ENCODE measurements around the gene TFIP11. TPM values are rescaled to one million over a fixed set of nuclear protein-coding genes. Genes with fewer than 3 reads are reported as not detected.

Gene TFIP11
- total and polyA plus RNA-seq, 2 of the 13 experiments (the other 11 are each of a cell fraction or from before 2014, with no cell fraction given): 15.4 to 22.8 TPM

- TF ChIP-seq DMTF1 (CRISPR knock-in tag; IDR thresholded peaks at IDR 0.05): no peak
- TF ChIP-seq, protein P1, sequence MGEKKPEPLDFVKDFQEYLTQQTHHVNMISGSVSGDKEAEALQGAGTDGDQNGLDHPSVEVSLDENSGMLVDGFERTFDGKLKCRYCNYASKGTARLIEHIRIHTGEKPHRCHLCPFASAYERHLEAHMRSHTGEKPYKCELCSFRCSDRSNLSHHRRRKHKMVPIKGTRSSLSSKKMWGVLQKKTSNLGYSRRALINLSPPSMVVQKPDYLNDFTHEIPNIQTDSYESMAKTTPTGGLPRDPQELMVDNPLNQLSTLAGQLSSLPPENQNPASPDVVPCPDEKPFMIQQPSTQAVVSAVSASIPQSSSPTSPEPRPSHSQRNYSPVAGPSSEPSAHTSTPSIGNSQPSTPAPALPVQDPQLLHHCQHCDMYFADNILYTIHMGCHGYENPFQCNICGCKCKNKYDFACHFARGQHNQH (CRISPR knock-in tag; IDR thresholded peaks at IDR 0.05): peak; percentile 87
- TF ChIP-seq MED8 (CRISPR knock-in tag; IDR thresholded peaks at IDR 0.05; ENCODE audit: insufficient replicate concordance): no peak
- 0 out of 2 replicates have a peak, but pooled peaks have one; percentile 83 for TF ChIP-seq ZNF850 (CRISPR knock-in tag; conservative IDR thresholded peaks at IDR 0.05)
- TF ChIP-seq ZNF761 (CRISPR knock-in tag; conservative IDR thresholded peaks at IDR 0.05): 0 out of 2 replicates have a peak, but pooled peaks have one; percentile 68
- no peak for TF ChIP-seq ZNF550 (CRISPR knock-in tag; IDR thresholded peaks at IDR 0.05; ENCODE audit: borderline replicate concordance)
- TF ChIP-seq ZNF235 (CRISPR knock-in tag; IDR thresholded peaks at IDR 0.05; ENCODE audit: borderline replicate concordance): no peak
- TF ChIP-seq CBFB (CRISPR knock-in tag; IDR thresholded peaks at IDR 0.05): peak; percentile 94
- peak; percentile 96 for TF ChIP-seq SPEN (CRISPR knock-in tag; IDR thresholded peaks at IDR 0.05; ENCODE audit: low read depth)
- peak; percentile 85 for TF ChIP-seq MED1 (CRISPR knock-in tag; IDR thresholded peaks at IDR 0.05)
- peak; percentile 84 for TF ChIP-seq ZNF281 (CRISPR knock-in tag; IDR thresholded peaks at IDR 0.05; ENCODE audit: borderline replicate concordance)
- peak; percentile 72; the same call in 1 of the 2 replicates for TF ChIP-seq ZBTB38 (CRISPR knock-in tag; IDR thresholded peaks at IDR 0.05)
- TF ChIP-seq UBTF (CRISPR knock-in tag; IDR thresholded peaks at IDR 0.05): peak; percentile 83
- peak; percentile 70; the same call in 1 of the 2 replicates for TF ChIP-seq PATZ1 (CRISPR knock-in tag; IDR thresholded peaks at IDR 0.05)
- peak; percentile 92; the same call in 1 of the 2 replicates for TF ChIP-seq IRF9 (CRISPR knock-in tag; IDR thresholded peaks at IDR 0.05; ENCODE audit: borderline replicate concordance)
Measured at GRCh38 chr22:26483439-26484359, 28.6 kb downstream of the TFIP11 start, which contains the start of the genes HPS4 and SRRD (continued).

All from HepG2 (cell line).